K562 (cell line): ENCODE data around the gene SMYD1. TPM values are rescaled to one million over a fixed set of nuclear protein-coding genes. Genes with fewer than 3 reads are reported as not detected.

ENCODE experiments used
- CBFB ChIP-seq: sonication (generic); formaldehyde crosslinking; IDR thresholded peaks from 2 replicates; pipeline ENCODE4 v1.4.0; 2020; ENCODE audit warnings: mild to moderate bottlenecking, missing genetic modification reagents
- CBX8 ChIP-seq: fragments of 200-600 bp; sonication (generic); IDR thresholded peaks from 2 replicates; pipeline ENCODE4 v1.6.1; 2012; ENCODE audit warnings: borderline replicate concordance, mixed run types, low read depth, mild to moderate bottlenecking, moderate library complexity, mixed read lengths, low read length, control low read depth, inconsistent platforms; ENCODE audit not compliant: poor library complexity, severe bottlenecking; ENCODE audit errors: extremely low read depth
- HSF4 ChIP-seq: fragments of 250-450 bp; sonication (Bioruptor Pico); IDR thresholded peaks from 2 replicates; pipeline ENCODE4 v2.1.2; 2022; ENCODE audit warnings: mild to moderate bottlenecking, moderate library complexity, borderline replicate concordance
- MCM7 ChIP-seq, 2 experiments: fragments of 450-650 bp; IDR thresholded peaks; 2 replicates each; pipeline ENCODE4 v1.6.1; 2016 to 2018
- MYBL2 ChIP-seq, 2 experiments: fragments of 450-650 bp in 1 of 2; sonication (generic) in 1 of 2; formaldehyde crosslinking in 1 of 2; IDR thresholded peaks; 2 replicates each; pipeline versions ENCODE4 v1.6.1 to v1.8.1; 2017 to 2022; ENCODE audit warnings: borderline replicate concordance in 1 of 2, inconsistent platforms in 1 of 2, low read depth in 1 of 2, mild to moderate bottlenecking in 1 of 2, missing genetic modification reagents in 1 of 2, moderate library complexity in 1 of 2
- PHB2 ChIP-seq: fragments of 450-650 bp; IDR thresholded peaks from 2 replicates; pipeline ENCODE4 v1.6.1; 2017; ENCODE audit warnings: low read depth
- PHF8 ChIP-seq: fragments of 200-600 bp; sonication (generic); IDR thresholded peaks from 2 replicates; pipeline ENCODE4 v1.6.1; 2012; ENCODE audit warnings: mixed run types, mild to moderate bottlenecking, inconsistent platforms, low read length, moderate library complexity, borderline replicate concordance
- RAD21 ChIP-seq, 2 experiments: fragments of 250-450 bp in 1 of 2; fragments of 450-650 bp in 1 of 2; sonication (Bioruptor Pico) in 1 of 2; formaldehyde crosslinking in 1 of 2; IDR thresholded peaks in 1 of 2; conservative IDR thresholded peaks in 1 of 2; 2 replicates each; pipeline versions ENCODE4 v1.4.0 to v1.8.0; 2020 to 2022; ENCODE audit warnings: mild to moderate bottlenecking in 2 of 2, moderate library complexity in 1 of 2
- SMAD3 ChIP-seq: fragments of 450-650 bp; formaldehyde crosslinking; conservative IDR thresholded peaks from 2 replicates; pipeline ENCODE4 v1.4.0; 2020; ENCODE audit warnings: mild to moderate bottlenecking
- SPI1 ChIP-seq: IDR thresholded peaks from 2 replicates; pipeline ENCODE4 v1.6.1; 2011; ENCODE audit warnings: low read depth, low read length, control low read depth, borderline replicate concordance
- YBX1 ChIP-seq: fragments of 450-650 bp; IDR thresholded peaks from 2 replicates; pipeline ENCODE4 v1.7.1; 2016; ENCODE audit warnings: mild to moderate bottlenecking
- ZBTB1 ChIP-seq: sonication (generic); formaldehyde crosslinking; IDR thresholded peaks from 2 replicates; pipeline ENCODE4 v1.8.1; 2023; ENCODE audit warnings: missing genetic modification reagents, low read depth, mild to moderate bottlenecking, borderline replicate concordance
- ZNF165 ChIP-seq: fragments of 250-450 bp; sonication (Bioruptor Pico); IDR thresholded peaks from 2 replicates; pipeline ENCODE4 v1.4.0; 2020; ENCODE audit warnings: borderline replicate concordance
- ZNF175 ChIP-seq: fragments of 200-800 bp; sonication (Bioruptor generic); IDR thresholded peaks from 2 replicates; pipeline ENCODE4 v1.6.1; 2016; ENCODE audit warnings: low read depth, mild to moderate bottlenecking, missing genetic modification characterization, missing compliant biosample characterization
- ZNF316 ChIP-seq: fragments of 450-650 bp; IDR thresholded peaks from 2 replicates; pipeline ENCODE4 v1.6.1; 2016
- ZNF561 ChIP-seq: fragments of 450-650 bp; formaldehyde crosslinking; conservative IDR thresholded peaks from 2 replicates; pipeline ENCODE4 v1.4.0; 2020; ENCODE audit warnings: mild to moderate bottlenecking, moderate library complexity
- polyA plus RNA-seq, 8 experiments: library from polyadenylated mRNA; depleted of rRNA in 4 of 8; stranded (reverse) in 5 of 8; unstranded in 3 of 8; fragments of >200 nt; fragmentation: Nextera tagmentation in 2 of 8; fragmentation: Illumina TruSeq in 1 of 8; extraction: Ambion mirVana in 2 of 8; extraction: Trizol in 1 of 8; gene quantifications; 2 replicates each; pipeline versions ENCODE4 v1.2.1 to v1.2.3, GENCODE V29; 2011 to 2014; ENCODE audit warnings: inconsistent platforms in 1 of 8, missing spikeins in 1 of 8
- total RNA-seq, 7 experiments: library from RNA; depleted of rRNA in 6 of 7; stranded (reverse); fragments of >200 nt in 6 of 7; fragmentation: Illumina TruSeq in 2 of 7; extraction: Trizol in 2 of 7; gene quantifications; 2 replicates each; pipeline versions ENCODE4 v1.2.1 to v1.2.3, GENCODE V29; 2011 to 2021; ENCODE audit warnings: low replicate concordance in 1 of 7
- TF ChIP-seq, protein P1 (sequence below), 2 experiments: fragments of 450-650 bp; IDR thresholded peaks; 2 replicates each; pipeline ENCODE4 v1.6.1; 2018; ENCODE audit warnings: mild to moderate bottlenecking in 2 of 2, low read depth in 1 of 2; ENCODE audit not compliant: partially characterized antibody in 2 of 2
- TF ChIP-seq, protein P2 (sequence below): sonication (generic); formaldehyde crosslinking; IDR thresholded peaks from 2 replicates; pipeline ENCODE4 v1.8.1; 2022; ENCODE audit warnings: missing genetic modification reagents
- TF ChIP-seq, protein P3 (sequence below): sonication (generic); formaldehyde crosslinking; IDR thresholded peaks from 2 replicates; pipeline ENCODE4 v1.8.1; 2023; ENCODE audit warnings: mild to moderate bottlenecking, missing genetic modification reagents

Gene SMYD1
- total and polyA plus RNA-seq, 9 of the 15 experiments (the other 6 are each of a cell fraction or from before 2014, with no cell fraction given): not detected

GRCh38 chr2:88054782-88055370 lies 12.7 kb upstream of the SMYD1 start (continued):
- no peak for TF ChIP-seq MYBL2 (IDR thresholded peaks at IDR 0.05; ENCODE audit: low read depth)
- TF ChIP-seq MYBL2 (CRISPR knock-in tag; IDR thresholded peaks at IDR 0.05; ENCODE audit: borderline replicate concordance): no peak
- TF ChIP-seq, protein P1, sequence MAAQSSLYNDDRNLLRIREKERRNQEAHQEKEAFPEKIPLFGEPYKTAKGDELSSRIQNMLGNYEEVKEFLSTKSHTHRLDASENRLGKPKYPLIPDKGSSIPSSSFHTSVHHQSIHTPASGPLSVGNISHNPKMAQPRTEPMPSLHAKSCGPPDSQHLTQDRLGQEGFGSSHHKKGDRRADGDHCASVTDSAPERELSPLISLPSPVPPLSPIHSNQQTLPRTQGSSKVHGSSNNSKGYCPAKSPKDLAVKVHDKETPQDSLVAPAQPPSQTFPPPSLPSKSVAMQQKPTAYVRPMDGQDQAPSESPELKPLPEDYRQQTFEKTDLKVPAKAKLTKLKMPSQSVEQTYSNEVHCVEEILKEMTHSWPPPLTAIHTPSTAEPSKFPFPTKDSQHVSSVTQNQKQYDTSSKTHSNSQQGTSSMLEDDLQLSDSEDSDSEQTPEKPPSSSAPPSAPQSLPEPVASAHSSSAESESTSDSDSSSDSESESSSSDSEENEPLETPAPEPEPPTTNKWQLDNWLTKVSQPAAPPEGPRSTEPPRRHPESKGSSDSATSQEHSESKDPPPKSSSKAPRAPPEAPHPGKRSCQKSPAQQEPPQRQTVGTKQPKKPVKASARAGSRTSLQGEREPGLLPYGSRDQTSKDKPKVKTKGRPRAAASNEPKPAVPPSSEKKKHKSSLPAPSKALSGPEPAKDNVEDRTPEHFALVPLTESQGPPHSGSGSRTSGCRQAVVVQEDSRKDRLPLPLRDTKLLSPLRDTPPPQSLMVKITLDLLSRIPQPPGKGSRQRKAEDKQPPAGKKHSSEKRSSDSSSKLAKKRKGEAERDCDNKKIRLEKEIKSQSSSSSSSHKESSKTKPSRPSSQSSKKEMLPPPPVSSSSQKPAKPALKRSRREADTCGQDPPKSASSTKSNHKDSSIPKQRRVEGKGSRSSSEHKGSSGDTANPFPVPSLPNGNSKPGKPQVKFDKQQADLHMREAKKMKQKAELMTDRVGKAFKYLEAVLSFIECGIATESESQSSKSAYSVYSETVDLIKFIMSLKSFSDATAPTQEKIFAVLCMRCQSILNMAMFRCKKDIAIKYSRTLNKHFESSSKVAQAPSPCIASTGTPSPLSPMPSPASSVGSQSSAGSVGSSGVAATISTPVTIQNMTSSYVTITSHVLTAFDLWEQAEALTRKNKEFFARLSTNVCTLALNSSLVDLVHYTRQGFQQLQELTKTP (IDR thresholded peaks at IDR 0.05; ENCODE audit: low read depth in 1 of 2, partially characterized antibody in 2 of 2): peak in 1 of 2 experiments; percentile 12
- no peak for TF ChIP-seq ZNF165 (CRISPR knock-in tag)
- 0 out of 2 replicates have a peak, but pooled peaks have one; percentile 12 for TF ChIP-seq PHB2
- TF ChIP-seq, protein P2, sequence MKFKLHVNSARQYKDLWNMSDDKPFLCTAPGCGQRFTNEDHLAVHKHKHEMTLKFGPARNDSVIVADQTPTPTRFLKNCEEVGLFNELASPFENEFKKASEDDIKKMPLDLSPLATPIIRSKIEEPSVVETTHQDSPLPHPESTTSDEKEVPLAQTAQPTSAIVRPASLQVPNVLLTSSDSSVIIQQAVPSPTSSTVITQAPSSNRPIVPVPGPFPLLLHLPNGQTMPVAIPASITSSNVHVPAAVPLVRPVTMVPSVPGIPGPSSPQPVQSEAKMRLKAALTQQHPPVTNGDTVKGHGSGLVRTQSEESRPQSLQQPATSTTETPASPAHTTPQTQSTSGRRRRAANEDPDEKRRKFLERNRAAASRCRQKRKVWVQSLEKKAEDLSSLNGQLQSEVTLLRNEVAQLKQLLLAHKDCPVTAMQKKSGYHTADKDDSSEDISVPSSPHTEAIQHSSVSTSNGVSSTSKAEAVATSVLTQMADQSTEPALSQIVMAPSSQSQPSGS (CRISPR knock-in tag): no peak
- no peak for TF ChIP-seq PHF8
- no peak for TF ChIP-seq SMAD3 (CRISPR knock-in tag)
- no peak for TF ChIP-seq MCM7 (IDR thresholded peaks at IDR 0.05)
- no peak for TF ChIP-seq HSF4 (CRISPR knock-in tag)
- no peak for TF ChIP-seq YBX1
- no peak for TF ChIP-seq ZNF561 (CRISPR knock-in tag)
- TF ChIP-seq, protein P3, sequence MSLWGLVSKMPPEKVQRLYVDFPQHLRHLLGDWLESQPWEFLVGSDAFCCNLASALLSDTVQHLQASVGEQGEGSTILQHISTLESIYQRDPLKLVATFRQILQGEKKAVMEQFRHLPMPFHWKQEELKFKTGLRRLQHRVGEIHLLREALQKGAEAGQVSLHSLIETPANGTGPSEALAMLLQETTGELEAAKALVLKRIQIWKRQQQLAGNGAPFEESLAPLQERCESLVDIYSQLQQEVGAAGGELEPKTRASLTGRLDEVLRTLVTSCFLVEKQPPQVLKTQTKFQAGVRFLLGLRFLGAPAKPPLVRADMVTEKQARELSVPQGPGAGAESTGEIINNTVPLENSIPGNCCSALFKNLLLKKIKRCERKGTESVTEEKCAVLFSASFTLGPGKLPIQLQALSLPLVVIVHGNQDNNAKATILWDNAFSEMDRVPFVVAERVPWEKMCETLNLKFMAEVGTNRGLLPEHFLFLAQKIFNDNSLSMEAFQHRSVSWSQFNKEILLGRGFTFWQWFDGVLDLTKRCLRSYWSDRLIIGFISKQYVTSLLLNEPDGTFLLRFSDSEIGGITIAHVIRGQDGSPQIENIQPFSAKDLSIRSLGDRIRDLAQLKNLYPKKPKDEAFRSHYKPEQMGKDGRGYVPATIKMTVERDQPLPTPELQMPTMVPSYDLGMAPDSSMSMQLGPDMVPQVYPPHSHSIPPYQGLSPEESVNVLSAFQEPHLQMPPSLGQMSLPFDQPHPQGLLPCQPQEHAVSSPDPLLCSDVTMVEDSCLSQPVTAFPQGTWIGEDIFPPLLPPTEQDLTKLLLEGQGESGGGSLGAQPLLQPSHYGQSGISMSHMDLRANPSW (CRISPR knock-in tag): no peak
- no peak for TF ChIP-seq ZNF316
- no peak for TF ChIP-seq RAD21 (CRISPR knock-in tag; conservative IDR thresholded peaks at IDR 0.05 in 1 of 2, IDR thresholded peaks at IDR 0.05 in 1 of 2)
- no peak for TF ChIP-seq CBX8
- no peak for TF ChIP-seq ZNF175 (CRISPR knock-in tag)
- no peak for TF ChIP-seq CBFB
- TF ChIP-seq SPI1: peak; percentile 61; the same call in 1 of the 2 replicates
- TF ChIP-seq ZBTB1 (CRISPR knock-in tag): no peak
